Diencephalon (tissue), 1 donor: ENCODE results near the gene TXNL4A. TPM values are rescaled to one million over a fixed set of nuclear protein-coding genes. Genes with fewer than 3 reads are reported as not detected.

Experiments used
- total RNA-seq: library from RNA; depleted of rRNA; stranded (reverse); fragments of >200 nt; gene quantifications from one replicate; pipeline ENCODE4 v1.2.3, GENCODE V29; 2014

The TXNL4A gene, protein sequence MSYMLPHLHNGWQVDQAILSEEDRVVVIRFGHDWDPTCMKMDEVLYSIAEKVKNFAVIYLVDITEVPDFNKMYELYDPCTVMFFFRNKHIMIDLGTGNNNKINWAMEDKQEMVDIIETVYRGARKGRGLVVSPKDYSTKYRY
- total RNA-seq, result 43.4 TPM

GRCh38 chr18:79988451-79989194 is at the start of gene TXNL4A:
TSS of gene TXNL4A (minus strand) at chr18:79988563. CDS start at chr18:79988392, 171 bp downstream.

GRCh38 chr18:80034068-80034851 is 45.9 kb upstream of the TXNL4A start, which contains the start of gene RBFA:
TSS of gene RBFA (plus strand) at chr18:80034434. CDS start at chr18:80034496, 62 bp downstream.

DNA sequence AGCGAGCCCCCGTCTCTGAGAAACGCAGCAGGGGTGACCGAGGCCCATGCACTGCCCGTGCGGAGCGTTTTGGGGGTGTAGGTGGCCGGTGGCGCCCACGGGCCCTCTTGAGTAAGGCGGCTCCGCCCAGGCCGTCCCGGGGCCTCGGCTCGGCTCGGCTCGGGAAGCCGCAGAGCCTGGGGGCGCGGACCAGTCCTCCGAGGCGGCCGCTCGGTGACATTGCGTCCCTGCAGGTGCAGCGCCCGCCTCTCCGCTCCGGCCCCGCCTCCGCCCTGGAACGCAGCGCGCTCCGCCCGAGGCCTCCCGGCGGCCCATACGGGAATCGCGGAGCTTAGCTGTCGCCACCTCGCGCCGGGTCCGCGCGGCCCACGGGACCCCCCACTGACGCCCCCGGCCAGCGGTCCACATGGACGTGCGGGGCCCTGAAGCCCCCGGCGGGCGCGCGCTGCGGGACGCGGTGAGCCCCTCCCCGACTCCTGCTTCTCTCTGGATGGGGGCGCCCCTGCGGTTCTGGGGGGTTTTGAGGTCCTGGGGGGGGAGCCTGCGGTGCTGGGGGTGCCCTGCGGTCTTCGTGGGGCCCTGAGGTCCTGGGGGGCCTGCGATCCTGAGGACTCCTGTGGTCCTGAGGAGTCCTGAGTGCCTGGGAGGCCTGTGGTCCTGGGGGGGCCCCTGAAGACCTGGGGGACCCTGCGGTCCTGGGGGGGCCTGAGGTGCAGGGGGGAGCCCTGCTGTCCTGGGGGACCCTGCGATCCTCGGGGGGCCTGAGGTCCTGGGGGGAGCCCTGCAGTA is 23.8 kb downstream of the TXNL4A start, which contains the start of gene HSBP1L1:
Gene HSBP1L1 (plus strand): TSS at position 314 of the 789 bp plus-strand sequence. CDS start 93 bp downstream, at position 407.

GRCh38 chr18:79951545-79952455 is 36.6 kb downstream of the TXNL4A start, which contains the start of gene SLC66A2:
TSS of gene SLC66A2 (minus strand) at chr18:79951653. CDS start at chr18:79950926, 727 bp downstream.

Other genes starting within 250 kb of the TXNL4A start
- 0.69 TPM for gene KCNG2, start 190.6 kb downstream of the TXNL4A start, total RNA-seq
- gene SLC66A2, start 36.9 kb downstream of the TXNL4A start, total RNA-seq, result 34.1 TPM
- 3.2 TPM for gene HSBP1L1, start 23.9 kb downstream of the TXNL4A start, total RNA-seq
- 42.0 TPM for gene RBFA, start 45.9 kb upstream of the TXNL4A start, total RNA-seq
- 24.7 TPM for gene ADNP2, start 120.7 kb upstream of the TXNL4A start, total RNA-seq